HG03457 (cell line): ENCODE measurements around the gene SULT1C3.

ENCODE experiments used
- ATAC-seq: cut with Tn5 transposase; IDR thresholded peaks from one replicate; pipeline ENCODE4 v1.9.1; 2021; ENCODE audit warnings: moderate number of reproducible peaks; ENCODE audit not compliant: unreplicated experiment

The SULT1C3 gene

GRCh38 chr2:108239786-108240185 is at the start of gene SULT1C3:
Gene SULT1C3, plus strand, starts transcription at chr2:108239968. Its CDS starts 7,227 bp downstream, at chr2:108247195.
- no peak for ATAC-seq

- no peak for ATAC-seq
These were observed 46.5 kb upstream of the SULT1C3 start for GRCh38 chr2:108193251-108193650.

- ATAC-seq: no peak
These were observed 45.2 kb upstream of the SULT1C3 start for GRCh38 chr2:108194409-108195132.

GRCh38 chr2:108195133-108195439 is 44.7 kb upstream of the SULT1C3 start:
- no peak for ATAC-seq

GRCh38 chr2:108199726-108200125 is 40.0 kb upstream of the SULT1C3 start:
- no peak for ATAC-seq

- ATAC-seq: no peak
These were observed 39.2 kb upstream of the SULT1C3 start for GRCh38 chr2:108200569-108200968.

GRCh38 chr2:108212671-108213070 is 27.1 kb upstream of the SULT1C3 start:
- no peak for ATAC-seq

GRCh38 chr2:108215794-108216211 is 24.0 kb upstream of the SULT1C3 start:
- no peak for ATAC-seq

- no peak for ATAC-seq
These were observed 22.6 kb upstream of the SULT1C3 start for GRCh38 chr2:108217211-108217610.

- ATAC-seq: no peak
These were observed 20.1 kb upstream of the SULT1C3 start for GRCh38 chr2:108219688-108220087.

- no peak for ATAC-seq
These were observed 19.6 kb upstream of the SULT1C3 start for GRCh38 chr2:108220191-108220590.

GRCh38 chr2:108220942-108221541 is 18.7 kb upstream of the SULT1C3 start:
- no peak for ATAC-seq

- no peak for ATAC-seq
These were observed 17.5 kb upstream of the SULT1C3 start for GRCh38 chr2:108222261-108222660.

- ATAC-seq: no peak
These were observed 16.2 kb upstream of the SULT1C3 start for GRCh38 chr2:108223573-108223972.

- ATAC-seq: no peak
These were observed 15.7 kb upstream of the SULT1C3 start for GRCh38 chr2:108224022-108224421.

GRCh38 chr2:108226564-108226963 is 13.2 kb upstream of the SULT1C3 start:
- ATAC-seq: no peak

- no peak for ATAC-seq
These were observed 11.8 kb upstream of the SULT1C3 start for GRCh38 chr2:108228006-108228405.

- no peak for ATAC-seq
These were observed 11.2 kb upstream of the SULT1C3 start for GRCh38 chr2:108228537-108228936.

- ATAC-seq: no peak
These were observed 9.9 kb upstream of the SULT1C3 start for GRCh38 chr2:108229875-108230274.

- ATAC-seq: no peak
These were observed 4.2 kb upstream of the SULT1C3 start for GRCh38 chr2:108235577-108235976.

GRCh38 chr2:108236676-108237335 is 3.0 kb upstream of the SULT1C3 start:
- ATAC-seq: no peak

GRCh38 chr2:108240966-108241365 is 1.2 kb downstream of the SULT1C3 start:
- no peak for ATAC-seq
